Neuron (in vitro differentiated cells): ENCODE results near the gene ITPR2.
"Not testable (repeated sequence)": the region's sequence is repeated elsewhere in the genome, so short reads cannot be mapped to it uniquely, and the experiment has no call there.

ENCODE experiments used
- H2AFZ ChIP-seq: one replicate; pipeline ENCODE4 v1.6.1; 2013; ENCODE audit warnings: low read depth, mild to moderate bottlenecking, inconsistent platforms, low read length, moderate library complexity
- H3K27me3 ChIP-seq: one replicate; pipeline ENCODE4 v1.6.1; 2013; ENCODE audit warnings: low read length; ENCODE audit not compliant: insufficient read depth
- H3K36me3 ChIP-seq: one replicate; pipeline ENCODE4 v1.6.1; 2013; ENCODE audit warnings: low read length; ENCODE audit not compliant: insufficient read depth
- H3K4me1 ChIP-seq: one replicate; pipeline ENCODE4 v1.6.1; 2013; ENCODE audit warnings: low read length; ENCODE audit not compliant: insufficient read depth
- H3K4me3 ChIP-seq: 2 replicates; pipeline ENCODE4 v1.5.1; 2013; ENCODE audit warnings: mild to moderate bottlenecking, low read length, moderate library complexity
- H3K9me3 ChIP-seq: one replicate; pipeline ENCODE4 v1.6.1; 2013; ENCODE audit warnings: low read length

Gene ITPR2

GRCh38 chr12:26862787-26863186 lies 29.8 kb upstream of the ITPR2 start:
- H3K9me3 ChIP-seq, H3K4me1 ChIP-seq, H3K4me3 ChIP-seq, H2AFZ ChIP-seq, H3K27me3 ChIP-seq, H3K36me3 ChIP-seq: not testable (repeated sequence)

DNA sequence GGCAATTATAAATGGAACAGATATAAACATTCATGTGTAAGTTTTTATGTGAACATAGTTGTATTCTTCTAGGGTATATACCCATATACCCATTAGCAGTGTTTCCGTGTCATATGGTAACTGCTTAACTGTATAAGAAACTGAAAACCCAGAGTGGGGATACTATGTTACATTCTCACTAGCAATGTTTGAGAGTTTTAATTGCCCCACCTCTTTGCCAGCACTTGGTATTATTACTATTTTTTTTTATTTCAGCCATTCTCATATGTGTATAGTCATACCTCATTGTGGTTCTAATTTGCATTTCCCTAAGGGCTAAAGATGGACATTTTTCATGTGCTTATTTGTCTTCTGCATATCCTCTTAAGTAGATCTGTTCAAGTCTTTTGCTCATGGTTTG lies 28.7 kb upstream of the ITPR2 start:
- Histone ChIP-seq H2AFZ (no peak overlapping the region), H3K27me3 (no peaks in the 10 kb centered on the region)

DNA sequence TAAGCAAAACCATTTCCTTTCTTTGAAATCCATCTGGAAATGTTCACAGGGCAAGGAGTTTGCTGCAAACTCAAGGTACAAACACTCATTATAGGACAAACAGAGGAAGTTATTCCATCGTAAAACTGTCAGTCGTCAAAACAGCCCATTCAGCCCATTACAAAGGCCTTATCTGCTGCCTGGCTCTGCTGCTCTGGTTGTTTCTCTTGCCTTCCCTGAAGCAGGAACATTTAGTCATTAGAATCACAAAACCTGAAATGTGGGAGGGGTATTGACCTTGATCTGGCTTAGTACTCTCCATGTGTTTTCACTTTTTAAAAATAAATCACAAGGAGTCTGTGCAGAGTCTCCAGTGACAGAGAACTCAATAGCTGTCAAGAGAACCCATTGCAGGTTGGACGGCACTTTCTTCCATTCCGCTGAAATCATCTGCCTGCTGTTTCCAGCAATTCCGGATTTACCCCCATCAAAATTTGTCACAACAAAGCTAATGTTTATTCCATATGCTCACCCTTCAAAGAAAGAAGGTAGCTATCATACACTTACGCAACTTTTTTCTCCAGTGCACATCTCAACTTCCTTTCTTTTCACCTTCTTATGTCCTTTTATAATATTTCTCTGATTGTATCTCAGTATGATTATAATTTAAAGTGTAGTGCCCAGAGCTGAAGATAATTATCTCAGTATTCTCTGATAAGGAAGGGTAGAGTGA lies 24.6 kb upstream of the ITPR2 start:
- H3K4me1 ChIP-seq, result peaks cover 7% of the 10 kb centered on the region
- H3K27me3 ChIP-seq, result no peaks in the 10 kb centered on the region
- H2AFZ ChIP-seq, result no peak overlapping the region
- H3K4me3 ChIP-seq, result no peak overlapping the region
- no peaks in the 10 kb centered on the region for H3K36me3 ChIP-seq
- H3K9me3 ChIP-seq, result peaks cover 2% of the 10 kb centered on the region

More for the DNA sequence above, 28.7 kb upstream of the ITPR2 start:
- H3K9me3 ChIP-seq, result peaks cover 2% of the 10 kb centered on the region
- H3K4me1 ChIP-seq, result peaks cover 7% of the 10 kb centered on the region
- H3K36me3 ChIP-seq, result no peaks in the 10 kb centered on the region
- H3K4me3 ChIP-seq, result no peak overlapping the region

- H3K36me3 ChIP-seq, result no peaks in the 10 kb centered on the region
- peaks cover 2% of the 10 kb centered on the region for H3K9me3 ChIP-seq
- no peaks in the 10 kb centered on the region for H3K27me3 ChIP-seq
- H3K4me3 ChIP-seq, result no peak overlapping the region
- no peak overlapping the region for H2AFZ ChIP-seq
- H3K4me1 ChIP-seq, result peaks cover 7% of the 10 kb centered on the region
These were observed 22.3 kb upstream of the ITPR2 start for GRCh38 chr12:26855337-26855736.

DNA sequence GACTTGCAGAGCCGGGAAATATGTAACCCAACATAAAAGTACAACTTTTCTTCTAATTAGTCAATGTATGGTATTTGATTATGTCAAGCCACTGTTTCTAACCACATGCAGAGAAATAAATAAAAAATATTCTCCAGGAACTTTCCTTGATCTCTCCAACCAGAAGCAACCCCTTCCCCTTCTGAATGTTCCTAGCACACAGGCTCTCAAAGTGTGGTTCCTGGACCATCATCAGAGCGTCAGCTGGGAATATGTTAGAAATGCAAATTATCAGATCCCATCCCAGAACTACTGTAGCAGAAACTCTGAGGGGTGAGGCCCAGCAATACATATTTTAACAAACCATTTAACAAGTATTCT lies 21.0 kb upstream of the ITPR2 start:
- Histone ChIP-seq H3K36me3 (no peaks in the 10 kb centered on the region), H2AFZ (no peak overlapping the region), H3K27me3 (no peaks in the 10 kb centered on the region), H3K4me1 (peaks cover 7% of the 10 kb centered on the region), H3K4me3 (no peak overlapping the region), H3K9me3 (peaks cover 2% of the 10 kb centered on the region)

DNA sequence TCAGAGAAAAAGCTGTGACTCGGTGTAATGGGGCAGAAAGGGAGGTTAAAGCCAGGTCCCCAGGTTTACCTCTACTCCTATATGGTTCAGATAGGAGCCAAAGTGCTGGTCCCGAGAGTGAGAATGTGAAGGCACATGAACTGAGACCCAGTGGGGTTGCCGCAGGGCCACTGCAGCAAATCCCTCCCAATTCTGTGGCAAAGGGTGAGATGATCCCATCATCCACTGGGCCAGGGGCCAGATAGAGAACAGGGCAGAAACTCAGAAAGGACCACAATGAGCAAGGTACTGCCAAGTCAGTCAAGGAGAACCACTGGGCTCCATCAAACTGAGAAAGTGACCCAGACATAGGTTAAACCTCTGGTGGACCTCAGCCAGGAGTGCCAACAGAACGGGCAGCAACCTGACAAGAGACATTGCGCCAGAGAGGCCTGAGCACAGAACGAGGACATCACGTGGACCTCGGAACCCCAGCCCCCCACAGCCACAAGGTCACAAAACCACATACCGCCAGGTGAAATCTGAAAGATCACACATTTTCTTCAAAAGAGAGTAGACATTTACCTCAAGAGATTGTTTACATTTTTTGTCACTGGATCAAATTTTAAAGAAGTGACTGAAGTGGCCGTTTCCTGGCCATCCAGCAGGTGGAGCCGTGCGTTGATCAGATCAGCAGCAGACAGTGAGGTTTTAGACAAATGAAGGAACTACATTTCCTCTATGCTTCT lies 20.5 kb upstream of the ITPR2 start:
- Histone ChIP-seq H3K4me3 (no peak overlapping the region), H3K27me3 (no peaks in the 10 kb centered on the region), H3K4me1 (peaks cover 7% of the 10 kb centered on the region), H3K9me3 (peaks cover under 1% of the 10 kb centered on the region), H3K36me3 (no peaks in the 10 kb centered on the region), H2AFZ (no peak overlapping the region)

GRCh38 chr12:26851031-26851809 lies 18.2 kb upstream of the ITPR2 start:
- Histone ChIP-seq H3K36me3 (no peaks in the 10 kb centered on the region), H3K4me3 (no peak overlapping the region), H3K4me1 (no peaks in the 10 kb centered on the region), H3K27me3 (no peaks in the 10 kb centered on the region), H3K9me3 (no peaks in the 10 kb centered on the region), H2AFZ (no peak overlapping the region)

DNA sequence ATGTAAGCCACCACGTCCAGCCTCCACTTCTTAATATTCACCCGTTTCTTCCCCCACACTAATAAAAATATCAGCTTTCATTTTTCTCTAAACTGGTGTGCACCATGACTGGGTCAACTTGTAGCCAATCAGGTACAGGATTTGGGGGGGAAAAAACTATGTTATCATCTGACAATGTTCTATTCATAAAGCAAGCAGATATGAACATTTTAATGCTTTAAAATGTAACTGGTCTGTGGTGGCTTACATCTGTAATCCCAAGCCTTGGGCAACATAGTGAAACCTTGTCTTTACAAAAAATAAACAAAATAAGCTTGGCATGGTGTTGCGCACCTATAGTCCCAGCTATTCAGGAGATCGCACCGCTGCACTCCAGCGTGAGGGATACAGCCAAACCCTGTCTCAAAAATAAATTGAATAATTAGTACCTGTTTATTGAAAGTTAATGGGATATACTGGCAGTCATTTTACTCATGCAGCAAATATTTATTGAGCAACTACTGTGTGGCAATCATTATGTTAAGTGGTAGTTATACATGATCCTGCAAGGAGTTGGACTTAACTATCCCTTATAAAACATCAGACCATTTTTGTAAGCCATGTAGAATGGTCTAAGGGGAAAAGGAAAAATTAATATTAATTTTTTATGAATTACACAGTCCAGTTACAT lies 15.3 kb upstream of the ITPR2 start:
- Histone ChIP-seq H3K4me1 (no peaks in the 10 kb centered on the region), H3K36me3 (no peaks in the 10 kb centered on the region), H3K9me3 (no peaks in the 10 kb centered on the region), H3K4me3 (no peak overlapping the region), H2AFZ (no peak overlapping the region), H3K27me3 (no peaks in the 10 kb centered on the region)

DNA sequence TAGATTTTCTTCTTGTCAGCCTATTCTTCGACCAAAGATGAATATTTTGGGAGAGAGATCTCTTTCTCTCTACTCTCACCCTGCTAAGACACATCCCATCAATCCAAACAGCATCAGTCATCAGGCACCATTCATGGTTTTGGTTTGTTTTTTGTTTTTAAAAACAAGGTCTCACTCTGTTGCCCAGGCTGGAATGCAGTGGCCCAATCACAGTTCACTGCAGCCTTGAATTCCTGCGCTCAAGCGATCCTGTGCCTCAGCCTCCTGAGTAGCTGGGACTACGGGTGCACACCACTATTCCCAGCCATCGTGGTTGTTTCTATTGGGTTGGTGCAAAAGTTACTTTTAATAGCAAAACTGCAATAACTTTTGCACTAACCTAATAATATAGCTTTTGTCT lies 14.4 kb upstream of the ITPR2 start:
- H3K9me3 ChIP-seq, result no peaks in the 10 kb centered on the region
- H3K27me3 ChIP-seq, result no peaks in the 10 kb centered on the region
- no peaks in the 10 kb centered on the region for H3K36me3 ChIP-seq
- H3K4me1 ChIP-seq, result no peaks in the 10 kb centered on the region
- no peak overlapping the region for H2AFZ ChIP-seq
- no peak overlapping the region for H3K4me3 ChIP-seq

- Histone ChIP-seq H3K9me3 (no peaks in the 10 kb centered on the region), H3K4me3 (no peak overlapping the region), H2AFZ (no peak overlapping the region), H3K27me3 (no peaks in the 10 kb centered on the region), H3K4me1 (no peaks in the 10 kb centered on the region), H3K36me3 (no peaks in the 10 kb centered on the region)
These were observed 13.4 kb upstream of the ITPR2 start for GRCh38 chr12:26846416-26846815.

- H3K4me3 ChIP-seq, result no peak overlapping the region
- no peaks in the 10 kb centered on the region for H3K27me3 ChIP-seq
- no peaks in the 10 kb centered on the region for H3K4me1 ChIP-seq
- no peak overlapping the region for H2AFZ ChIP-seq
- no peaks in the 10 kb centered on the region for H3K36me3 ChIP-seq
- H3K9me3 ChIP-seq, result no peaks in the 10 kb centered on the region
These were observed 13.0 kb upstream of the ITPR2 start for GRCh38 chr12:26845984-26846383.

GRCh38 chr12:26845057-26845666 lies 12.2 kb upstream of the ITPR2 start:
- Histone ChIP-seq H3K27me3 (no peaks in the 10 kb centered on the region), H2AFZ (no peak overlapping the region), H3K4me3 (no peak overlapping the region), H3K9me3 (no peaks in the 10 kb centered on the region), H3K4me1 (no peaks in the 10 kb centered on the region), H3K36me3 (no peaks in the 10 kb centered on the region)
